ENCODE results near the gene LIMA1. TPM values are rescaled to one million over a fixed set of nuclear protein-coding genes. Genes with fewer than 3 reads are reported as not detected.
"Not testable (repeated sequence)": the region's sequence is repeated elsewhere in the genome, so short reads cannot be mapped to it uniquely, and the experiment has no call there.

LIMA1 gene
- total RNA-seq, 1 donor from 2014 or later, result 53.9 TPM

DNA sequence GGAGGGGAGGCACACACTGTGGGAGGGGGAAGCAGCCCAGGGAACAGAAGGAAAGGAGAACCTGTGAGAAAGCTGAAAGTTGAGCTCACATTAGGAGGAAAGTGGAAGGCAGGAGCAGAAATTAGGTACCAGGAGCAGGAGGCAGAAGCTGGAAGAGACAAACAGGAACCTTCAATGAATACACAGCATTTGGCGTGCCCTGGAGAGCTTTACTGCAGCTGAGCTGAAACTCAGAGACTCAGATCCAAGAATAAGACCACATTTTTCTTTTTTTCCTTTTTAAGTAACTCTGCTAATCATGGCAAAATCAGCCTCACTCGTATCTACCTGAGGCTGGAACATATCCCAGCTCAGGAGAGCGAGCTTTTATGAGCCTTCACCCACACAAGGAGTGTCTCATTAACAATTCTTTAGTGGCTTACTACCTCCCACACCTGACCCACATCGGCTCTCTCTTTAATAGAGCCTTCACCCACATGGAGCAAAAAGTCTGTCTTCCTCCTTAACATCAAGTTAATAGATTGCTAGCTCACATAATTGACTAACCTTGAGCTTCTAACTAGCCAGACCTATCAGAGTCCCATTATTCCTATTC lies 97.9 kb downstream of the LIMA1 start:
- ATAC-seq, result peak; percentile 24

DNA sequence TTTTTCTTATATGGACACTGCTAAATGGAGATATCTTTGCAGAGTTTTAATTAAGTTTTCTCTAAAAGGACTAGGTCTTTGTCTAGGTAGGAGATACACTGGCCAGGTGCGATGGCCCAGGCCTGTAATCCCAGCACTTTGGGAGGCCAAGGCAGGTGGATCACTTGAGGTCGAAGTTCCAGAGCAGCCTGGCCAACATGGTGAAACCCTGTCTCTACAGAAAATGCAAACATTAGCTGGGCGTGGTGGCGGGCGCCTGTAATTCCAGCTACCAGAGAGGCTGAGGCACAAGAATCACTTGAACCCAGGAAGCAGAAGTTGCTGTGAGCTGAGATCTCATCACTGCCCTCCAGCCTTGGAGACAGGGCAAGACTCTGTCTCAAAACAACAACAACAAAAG lies 99.1 kb downstream of the LIMA1 start:
- ATAC-seq, result no peak

DNA sequence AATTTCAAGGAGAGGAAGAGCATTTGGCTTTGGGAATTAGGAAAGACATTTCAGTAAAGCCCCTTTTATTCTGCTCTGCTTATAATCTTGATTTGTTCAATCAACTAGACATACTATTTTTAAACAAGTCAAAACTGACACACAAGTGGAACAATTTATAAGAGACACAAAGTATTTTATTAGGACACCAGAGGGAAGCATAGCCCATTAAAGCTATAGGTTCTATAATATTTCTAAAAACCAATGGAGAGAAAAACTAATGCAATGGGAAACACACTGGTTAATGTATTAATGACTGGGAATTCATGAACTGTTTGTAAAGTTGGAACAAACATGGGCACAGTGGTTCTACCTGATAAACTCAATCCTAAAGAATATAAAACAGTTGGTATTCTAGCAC lies 100.9 kb downstream of the LIMA1 start:
- no peak for ATAC-seq

DNA sequence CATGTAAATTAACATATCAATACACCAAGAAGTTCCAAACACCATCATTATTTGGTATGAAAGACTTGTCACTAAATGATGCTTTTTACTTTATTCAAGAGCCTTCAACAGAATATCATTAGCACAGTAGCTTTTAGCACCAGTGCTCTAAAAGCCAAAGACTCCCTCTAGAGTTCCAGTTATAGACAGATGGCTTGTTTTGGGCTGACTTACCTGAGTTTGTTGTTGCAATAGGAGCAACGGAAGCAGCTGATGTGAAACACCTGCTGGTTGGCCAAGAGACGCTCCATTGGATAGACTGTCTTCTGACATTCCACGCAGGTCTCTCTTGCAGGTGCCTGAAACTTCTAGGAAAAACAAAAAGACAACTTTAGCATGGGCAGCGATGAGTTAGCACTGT lies 101.6 kb downstream of the LIMA1 start:
- ATAC-seq, result no peak

DNA sequence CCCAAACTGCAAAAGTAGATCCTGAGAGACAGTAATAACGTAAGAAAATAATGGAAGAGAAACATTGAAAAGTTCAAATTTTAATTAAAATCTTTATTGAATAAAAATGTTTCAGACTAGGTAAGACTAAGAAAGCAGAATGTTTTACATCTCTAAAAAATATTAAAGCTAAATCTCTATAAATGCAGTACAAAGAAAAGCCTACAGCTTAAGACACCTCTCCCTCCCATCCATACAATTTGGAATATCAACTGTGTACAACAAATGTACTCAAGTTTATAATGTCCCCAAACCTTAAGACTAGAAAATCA lies 107.6 kb downstream of the LIMA1 start:
- no peak for ATAC-seq

DNA sequence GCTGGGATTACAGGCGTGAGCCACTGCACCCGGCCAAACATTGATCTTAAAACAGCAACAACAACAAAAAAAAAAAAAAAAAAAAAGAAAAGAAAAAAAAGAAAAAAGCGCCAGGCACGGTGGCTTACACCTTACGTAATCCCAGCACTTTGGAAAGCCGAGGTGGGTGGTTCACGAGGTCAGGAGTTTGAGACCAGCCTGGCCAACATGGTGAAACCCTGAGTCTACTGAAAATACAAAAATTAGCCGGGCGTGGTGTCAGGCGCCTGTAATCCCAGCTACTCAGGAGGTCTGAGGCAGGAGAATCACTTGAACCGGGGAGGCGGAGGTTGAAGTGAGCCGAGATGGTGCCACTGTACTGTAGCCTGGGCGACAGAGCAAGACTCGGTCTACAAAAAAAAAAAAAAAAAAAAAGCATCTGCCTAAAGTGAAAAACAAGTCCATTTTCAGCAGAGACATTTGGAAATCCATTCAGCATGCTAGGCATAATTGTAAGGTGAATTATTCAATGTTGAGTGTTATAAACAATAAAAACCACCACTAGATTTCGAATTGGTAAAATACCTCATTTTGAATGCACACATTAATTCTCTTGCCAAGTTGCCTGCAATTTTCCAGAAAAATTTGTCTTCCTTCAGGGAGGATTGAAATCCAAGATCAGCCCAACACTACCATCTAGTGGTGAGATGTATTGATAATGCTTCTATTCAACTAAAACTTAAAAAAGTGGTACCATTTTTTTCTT lies 108.2 kb downstream of the LIMA1 start:
- ATAC-seq, result peak; percentile 46

DNA sequence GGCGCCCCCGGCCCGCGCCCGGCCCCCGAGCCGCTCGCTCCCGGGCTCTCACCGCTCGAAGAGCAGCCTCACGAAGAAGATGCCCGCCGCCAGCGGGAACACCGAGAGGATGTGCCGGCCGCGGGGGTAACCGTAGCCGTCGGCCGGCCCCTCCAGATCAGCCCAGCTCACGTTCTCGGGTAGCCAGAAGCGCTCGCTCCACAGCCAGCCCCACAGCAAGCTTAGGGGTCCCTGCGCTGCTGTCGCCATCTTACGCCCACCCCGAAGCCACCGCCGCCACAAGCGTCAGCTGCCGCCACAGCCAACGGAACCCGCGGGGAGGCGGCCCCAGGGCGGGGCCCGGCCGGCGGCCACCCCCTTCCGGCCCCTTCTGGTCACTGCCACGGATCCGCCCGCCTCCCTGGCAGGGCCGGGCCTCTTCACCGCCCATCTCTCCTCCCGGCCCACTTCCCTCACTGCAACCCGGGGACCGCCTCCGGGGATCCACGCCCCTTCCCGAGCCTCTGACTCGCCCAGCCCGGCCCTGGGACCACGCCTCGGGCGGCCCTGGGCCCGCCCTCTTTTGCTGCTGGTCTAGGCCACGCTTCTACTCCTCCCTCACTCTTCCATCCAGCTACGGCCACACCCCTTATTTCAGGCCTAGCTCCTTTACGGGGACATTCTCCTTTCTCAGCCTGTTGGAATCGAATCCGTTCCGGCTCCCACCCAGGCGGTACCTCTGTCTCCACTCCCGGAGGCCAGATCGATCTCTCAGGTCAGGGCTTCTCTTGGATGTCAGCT lies 116.1 kb downstream of the LIMA1 start, which contains the start of gene CERS5:
Gene CERS5 (minus strand): TSS at position 321 of the 780 bp plus-strand sequence. CDS start 72 bp downstream, at position 249.
- peak; percentile 100 for ATAC-seq

DNA sequence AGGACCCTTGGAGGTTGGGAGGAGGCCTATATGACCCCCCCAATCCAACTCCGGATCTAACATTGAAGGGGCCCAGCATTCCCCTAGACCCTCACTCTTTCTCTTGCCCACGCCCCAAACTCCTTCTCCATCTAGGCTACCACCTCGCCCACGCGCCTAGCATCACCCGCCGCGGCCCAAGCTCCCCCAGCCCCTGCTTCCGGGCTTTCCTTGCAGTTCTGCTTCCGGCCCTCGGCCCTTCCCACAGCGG lies 116.6 kb downstream of the LIMA1 start:
- peak; percentile 0 for ATAC-seq

DNA sequence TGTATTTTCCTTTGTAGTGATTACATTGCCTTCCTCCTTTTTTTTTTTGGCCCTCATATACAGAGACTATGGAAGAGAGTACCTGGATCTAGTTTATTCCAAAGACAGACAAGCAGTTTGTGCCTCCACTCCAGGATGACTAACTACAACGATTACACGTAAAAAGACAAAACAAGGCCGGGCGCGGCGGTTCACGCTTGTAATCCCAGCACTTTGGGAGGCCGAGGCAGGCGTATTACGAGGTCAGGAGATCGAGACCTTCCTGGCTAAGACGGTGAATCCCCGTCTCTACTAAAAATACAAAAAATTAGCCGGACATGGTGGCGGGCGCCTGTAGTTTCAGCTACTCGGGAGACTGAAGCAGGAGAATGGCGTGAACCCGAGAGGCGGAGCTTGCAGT lies 118.4 kb downstream of the LIMA1 start:
- no peak for ATAC-seq

DNA sequence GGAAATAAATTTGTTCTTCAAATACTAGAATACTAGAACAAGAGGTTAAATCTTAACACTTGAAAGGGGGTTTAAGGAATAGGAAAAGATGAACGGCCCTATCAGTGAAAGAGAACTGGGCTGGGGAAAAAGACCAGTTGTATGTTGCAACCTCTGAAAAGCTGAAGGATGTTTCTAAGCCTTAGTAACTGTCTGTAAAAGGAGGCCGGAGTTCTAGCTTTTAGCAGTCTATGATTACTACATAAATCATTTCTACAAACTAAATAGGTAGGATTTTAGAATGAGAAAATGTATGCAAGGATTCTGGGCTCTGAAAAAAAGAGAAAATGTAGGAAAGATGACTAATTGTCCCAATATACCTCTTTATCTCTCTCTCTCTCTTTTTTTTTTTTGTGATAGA lies 121.1 kb downstream of the LIMA1 start:
- ATAC-seq, result no peak

DNA sequence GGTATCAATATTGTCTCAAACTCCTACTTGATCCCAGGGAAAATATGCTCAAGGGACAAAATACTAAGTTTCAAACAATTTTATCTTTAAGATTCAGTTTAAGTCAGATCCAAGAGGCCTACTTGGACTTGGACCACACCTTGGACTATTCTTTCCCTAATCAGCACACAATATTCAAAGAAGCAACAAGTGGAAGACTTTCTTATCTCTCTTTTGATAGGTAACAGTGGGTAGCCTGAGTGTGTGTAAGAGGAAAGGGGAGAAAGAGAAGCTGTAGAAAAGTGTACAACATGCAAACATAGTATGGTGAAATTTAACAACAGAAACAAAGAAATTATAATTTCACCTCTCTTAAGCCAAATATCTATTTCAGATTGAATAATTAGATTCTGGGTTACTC lies 122.7 kb downstream of the LIMA1 start:
- ATAC-seq, result no peak

DNA sequence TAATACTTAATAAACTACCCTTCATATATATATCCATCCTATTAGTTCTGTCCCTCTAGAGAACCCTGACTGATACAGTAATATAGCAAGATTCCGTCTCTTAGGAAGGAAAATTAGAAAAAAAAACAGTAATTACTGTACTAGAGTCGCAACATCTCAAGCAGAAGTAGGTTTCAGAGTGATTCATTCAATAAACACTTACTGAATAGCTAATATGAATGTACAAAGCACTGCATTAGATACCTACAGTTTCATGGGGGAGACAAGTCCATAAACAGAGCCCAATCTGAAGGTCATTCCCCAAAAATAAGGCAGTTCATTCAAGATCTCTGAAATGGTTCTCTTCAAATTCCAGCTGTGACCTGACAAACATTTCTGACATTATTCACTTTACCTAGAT lies 126.1 kb downstream of the LIMA1 start:
- ATAC-seq, result no peak

DNA sequence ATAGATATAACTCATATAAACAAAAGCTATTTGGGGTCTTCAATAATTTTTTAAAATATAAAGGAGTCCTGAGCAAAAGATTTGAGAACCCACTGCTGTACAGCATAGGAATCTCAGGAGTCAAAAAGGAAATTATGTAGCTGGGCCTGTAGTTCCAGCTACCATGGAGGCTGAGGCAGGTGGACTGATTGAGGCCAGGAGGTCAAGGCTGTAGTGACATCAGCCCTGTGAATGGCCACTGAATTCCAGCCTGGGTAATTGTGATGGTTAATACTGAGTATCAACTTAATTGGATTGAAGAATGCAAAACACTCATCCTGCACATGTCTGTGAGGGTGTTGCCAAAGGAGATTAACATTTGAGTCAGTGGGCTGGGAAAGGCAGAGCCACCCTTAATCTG lies 126.7 kb downstream of the LIMA1 start:
- ATAC-seq, result no peak

DNA sequence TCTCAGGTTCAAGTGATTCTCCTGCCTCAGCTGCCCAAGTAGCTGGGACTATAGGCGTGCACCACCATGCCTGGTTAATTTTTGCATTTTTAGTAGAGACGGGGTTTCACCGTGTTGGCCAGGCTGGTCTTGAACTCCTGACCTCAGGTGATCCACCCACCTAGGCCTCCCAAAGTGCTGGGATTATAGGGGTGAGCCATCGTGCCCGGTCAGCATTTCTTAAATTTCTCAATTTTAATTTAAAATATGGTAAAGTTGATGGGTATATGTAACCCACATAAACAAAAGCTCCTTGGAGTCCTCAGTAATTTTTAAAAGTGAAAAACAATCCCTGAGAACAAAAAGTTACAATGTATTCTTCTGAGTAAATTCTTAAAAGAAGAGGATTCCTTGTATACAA lies 128.4 kb downstream of the LIMA1 start:
- not testable (repeated sequence) for ATAC-seq

DNA sequence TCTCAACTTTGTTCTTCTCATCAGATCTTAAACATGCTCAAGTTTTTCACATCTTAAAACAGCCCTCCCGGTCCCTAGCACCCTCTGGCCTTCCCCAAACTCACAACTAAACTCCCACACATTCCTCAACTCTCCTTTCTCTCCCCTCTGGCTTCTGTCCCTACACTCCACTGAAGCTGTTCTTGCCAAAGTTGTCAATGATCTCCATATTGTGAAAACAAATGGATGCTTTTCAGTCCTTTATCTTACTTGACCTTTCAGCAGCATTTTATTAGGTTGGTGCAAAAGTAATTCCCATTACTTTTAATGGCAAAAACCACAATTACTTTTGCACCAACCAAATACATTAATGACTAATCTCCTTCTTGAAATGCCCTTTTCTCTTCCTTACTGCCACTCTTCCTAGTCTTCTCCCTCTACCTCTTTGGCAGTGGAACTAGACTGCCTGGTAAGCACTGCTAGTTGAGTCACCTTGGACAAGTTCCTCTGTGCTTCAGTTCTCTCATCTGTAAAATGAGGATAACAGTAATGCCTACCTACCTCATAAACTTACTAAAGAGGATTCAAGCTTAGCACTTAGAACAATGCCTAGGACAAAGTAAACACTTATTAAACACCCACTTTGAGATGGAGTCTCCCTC lies 132.2 kb downstream of the LIMA1 start:
- ATAC-seq, result peak; percentile 68

DNA sequence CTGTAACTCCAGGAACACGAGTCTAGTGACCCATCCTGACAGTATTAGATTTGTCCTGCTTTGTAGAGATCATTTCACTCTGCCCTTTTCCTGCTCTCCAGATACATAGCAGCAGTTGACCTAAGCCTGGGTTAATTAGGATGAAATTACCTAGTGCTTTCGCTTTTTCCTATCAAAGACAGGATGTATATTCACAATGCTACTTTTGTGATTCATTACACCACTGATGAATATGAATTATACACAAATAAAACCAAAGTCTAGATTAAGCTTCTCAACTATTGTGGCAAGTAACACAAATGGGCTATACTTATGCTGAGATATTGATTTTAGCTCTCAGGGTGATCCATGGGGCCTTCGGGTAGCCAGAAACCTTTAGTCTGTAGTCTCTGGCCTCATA lies 134.0 kb downstream of the LIMA1 start:
- ATAC-seq, result no peak

DNA sequence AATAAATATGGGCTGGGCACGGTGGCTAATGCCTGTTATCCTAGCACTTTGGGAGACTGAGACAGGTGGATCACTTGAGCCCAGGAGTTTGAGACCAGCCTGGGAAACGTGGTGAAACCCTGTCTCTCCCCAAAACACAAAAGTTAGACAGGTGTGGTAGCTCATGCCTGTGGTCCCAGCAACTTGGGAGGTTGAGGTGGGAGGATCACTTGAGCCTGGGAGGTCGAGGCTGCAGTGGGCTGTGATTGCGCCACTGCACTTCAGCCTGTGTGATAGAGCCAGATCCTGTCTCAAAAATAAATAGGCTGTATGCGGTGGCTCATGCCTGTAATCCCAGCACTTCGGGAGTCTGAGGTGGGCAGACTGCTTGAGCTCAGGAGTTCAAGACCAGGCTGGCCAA lies 135.3 kb downstream of the LIMA1 start:
- not testable (repeated sequence) for ATAC-seq

DNA sequence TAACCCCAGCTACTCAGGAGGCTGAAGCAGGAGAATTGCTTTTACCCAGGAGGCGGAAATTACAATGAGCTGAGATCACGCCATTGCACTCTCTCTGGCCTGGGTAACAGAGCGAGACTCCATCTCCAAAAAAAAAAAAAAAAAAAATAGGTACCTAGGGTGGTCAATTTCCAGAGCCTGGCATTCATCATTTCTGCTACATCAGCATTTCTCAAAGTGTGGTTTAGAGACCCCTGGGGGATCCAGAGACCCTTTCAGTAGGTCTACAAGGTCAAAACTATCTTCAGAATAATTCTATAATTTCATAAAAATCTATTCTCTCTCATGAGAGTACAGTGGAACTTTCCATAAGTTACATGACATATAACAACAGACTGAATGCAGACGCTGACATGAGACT lies 136.0 kb downstream of the LIMA1 start:
- ATAC-seq, result no peak

DNA sequence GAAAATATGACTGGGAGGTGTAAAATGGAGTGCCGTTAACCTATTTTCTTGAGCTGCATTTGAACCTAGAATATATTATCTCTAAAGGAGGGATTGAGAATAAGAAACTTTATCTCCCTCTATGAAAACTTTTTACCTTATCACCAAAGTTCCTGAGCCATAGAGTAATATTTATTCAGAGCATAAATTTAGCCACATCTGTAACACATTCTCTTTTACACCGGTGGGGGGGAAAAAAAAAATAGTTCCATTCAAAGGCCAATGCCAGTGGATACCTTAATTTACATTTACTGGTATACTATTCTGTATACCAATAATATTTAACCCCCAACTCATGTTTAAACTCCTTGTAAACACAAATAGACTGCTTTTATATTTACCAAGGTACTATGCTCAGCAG lies 137.9 kb downstream of the LIMA1 start:
- ATAC-seq, result no peak

DNA sequence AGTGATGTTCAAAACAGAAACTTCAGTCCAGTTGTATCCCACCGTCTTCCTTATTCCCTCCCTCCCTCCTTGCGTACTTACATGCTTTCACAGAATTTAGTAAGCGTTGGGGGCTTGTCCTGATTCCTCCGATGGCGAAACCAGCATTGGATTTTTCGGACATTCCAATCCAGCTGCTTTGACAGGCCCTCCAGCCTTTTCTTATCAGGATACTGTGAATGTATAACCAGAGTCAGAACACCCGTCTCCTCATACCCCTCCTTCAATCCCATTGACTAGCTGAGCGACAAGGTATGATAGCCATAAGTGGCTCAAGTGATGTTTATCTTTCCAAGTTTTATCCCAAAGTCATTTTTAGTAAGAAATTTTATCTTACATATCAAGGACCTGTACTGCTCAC lies 140.3 kb downstream of the LIMA1 start:
- no peak for ATAC-seq

DNA sequence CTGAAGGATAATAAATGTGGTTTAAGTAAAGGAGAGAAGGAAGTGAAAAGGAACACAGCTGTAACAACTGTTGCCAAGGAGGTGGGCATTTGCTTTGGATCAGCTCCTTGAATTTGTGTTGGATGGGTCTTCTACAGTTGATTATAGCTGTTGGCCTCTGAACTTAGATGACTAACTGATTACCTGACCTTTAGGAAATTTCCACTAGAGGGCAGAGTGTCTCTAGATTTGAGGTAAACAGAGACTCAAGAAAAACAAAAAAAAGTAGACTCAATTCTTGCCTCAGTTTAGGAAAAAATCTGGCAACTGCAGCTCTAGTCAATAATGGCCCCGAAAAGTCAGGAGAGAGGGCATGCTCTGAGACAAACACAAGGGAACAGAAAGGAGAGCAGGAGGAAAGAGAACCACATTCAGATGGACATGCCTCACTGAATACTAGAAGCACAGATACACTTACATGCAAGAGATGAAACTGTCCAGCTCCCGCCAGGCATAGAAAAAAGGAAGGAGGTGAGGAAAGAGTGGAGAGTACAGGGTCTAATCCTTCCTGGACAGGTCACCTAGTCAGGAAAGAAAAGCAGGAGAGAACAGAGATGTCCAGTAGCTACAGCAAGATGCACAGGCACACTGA lies 150.7 kb downstream of the LIMA1 start:
- ATAC-seq, result no peak

DNA sequence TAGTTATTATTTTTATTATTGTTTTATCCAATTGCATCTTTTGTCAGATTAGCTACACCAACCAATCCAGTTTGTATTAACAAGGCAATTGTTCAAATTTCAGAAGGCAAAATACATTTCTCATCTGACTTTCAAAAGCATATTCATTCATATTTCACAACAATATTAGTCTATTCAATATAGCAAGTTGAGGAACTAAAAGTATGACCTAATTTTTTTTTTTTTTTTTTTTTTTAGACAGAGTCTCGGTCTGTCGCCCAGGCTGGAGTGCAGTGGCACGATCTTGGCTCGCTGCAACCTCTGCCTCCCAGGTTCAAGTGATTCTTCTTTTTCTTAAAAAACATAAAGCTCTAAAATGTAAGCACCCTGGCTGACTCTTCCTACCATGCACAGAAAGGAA lies 154.0 kb downstream of the LIMA1 start:
- no peak for ATAC-seq

DNA sequence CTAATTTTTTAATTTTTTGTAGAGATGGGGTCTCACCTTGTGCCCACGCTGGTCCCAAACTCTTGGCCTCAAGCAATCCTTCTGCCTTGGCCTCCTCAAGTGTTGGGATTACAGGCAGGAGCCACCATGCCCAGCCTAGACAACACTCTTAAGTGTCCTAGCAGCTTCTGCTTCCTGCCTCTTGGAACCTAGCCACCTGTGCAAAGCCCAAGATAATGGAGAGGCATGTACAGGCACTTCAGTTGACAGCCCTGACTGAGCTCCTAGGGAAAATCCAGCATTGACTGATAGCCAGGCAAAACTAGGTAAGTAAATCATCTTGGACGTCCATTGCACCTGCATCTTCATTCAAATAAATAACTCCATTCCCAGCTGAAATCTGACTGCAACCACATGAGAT lies 155.8 kb downstream of the LIMA1 start:
- ATAC-seq, result peak; percentile 78
